Stimulated activated CD4-positive, alpha-beta T cell treated with anti-CD3 and anti-CD28 coated beads, Interleukin-4, amount 100 ng/mL, for 24 hours (primary cell): ENCODE measurements around the gene STARD3.
"Not testable (repeated sequence)": the region's sequence is repeated elsewhere in the genome, so short reads cannot be mapped to it uniquely, and the experiment has no call there.

ENCODE experiments used
- DNase-seq: peaks from one replicate; pipeline ENCODE4 v3.0.0-alpha.2; 2020

The STARD3 gene

DNA sequence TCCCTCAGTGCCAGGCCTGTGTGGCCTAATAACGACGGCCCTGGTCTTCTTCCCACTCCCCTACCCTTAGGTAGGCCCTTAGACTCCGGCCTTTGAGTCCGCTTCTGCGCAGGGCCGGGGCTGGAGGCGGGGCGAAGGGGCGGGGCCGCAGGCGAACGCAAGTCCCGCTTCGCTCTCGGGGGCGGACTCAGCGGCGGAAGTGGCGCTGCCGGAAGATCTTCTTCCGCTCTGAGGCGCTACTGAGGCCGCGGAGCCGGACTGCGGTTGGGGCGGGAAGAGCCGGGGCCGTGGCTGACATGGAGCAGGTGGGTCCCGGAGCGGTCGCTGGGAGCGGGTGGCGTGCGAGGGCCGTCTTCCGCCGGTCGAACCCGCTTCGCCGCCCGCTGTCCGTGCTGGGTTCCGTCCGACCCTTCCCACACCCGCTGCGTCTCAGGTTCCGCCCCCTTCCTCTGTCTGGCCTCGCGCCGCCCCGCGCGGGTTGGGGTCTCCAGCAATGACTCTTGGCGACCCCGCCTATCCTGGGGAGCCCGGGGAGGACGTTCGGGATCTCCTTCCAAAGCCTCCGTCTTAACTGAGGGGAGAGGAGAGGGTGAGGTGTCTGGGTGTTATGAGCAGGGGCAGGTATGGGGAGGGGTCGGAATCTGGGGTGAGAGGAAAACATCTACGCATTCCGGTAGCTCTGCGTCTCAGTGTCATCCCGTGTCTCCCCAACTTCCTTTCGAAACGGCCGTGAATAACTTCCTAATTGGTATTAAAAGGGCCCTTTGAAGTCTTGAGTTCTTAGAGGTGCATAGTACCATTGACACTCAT lies at the start of gene STARD3:
TSS of gene STARD3 (plus strand) at position 218 of the 810 bp plus-strand sequence. CDS start 16,388 bp downstream, outside the sequence.
- peak; percentile 92 for DNase-seq

DNA sequence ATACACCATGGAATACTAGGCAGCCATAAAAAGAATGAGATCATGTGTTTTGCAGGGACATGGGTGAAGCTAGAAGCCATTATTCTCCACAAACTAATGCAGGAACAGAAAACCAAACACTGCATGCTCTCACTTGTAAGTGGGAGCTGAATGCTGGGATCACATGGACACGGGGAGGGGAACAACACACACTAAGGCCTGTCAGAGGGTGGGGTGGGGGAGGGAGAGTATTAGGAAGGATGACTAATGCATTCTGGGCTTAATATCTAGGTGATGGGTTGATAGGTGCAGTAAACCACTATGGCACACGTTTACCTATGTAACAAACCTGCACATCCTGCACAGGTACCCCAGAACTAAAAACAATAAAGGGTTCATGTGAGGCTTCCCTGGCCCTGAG lies 46.8 kb upstream of the STARD3 start:
- not testable (repeated sequence) for DNase-seq

DNA sequence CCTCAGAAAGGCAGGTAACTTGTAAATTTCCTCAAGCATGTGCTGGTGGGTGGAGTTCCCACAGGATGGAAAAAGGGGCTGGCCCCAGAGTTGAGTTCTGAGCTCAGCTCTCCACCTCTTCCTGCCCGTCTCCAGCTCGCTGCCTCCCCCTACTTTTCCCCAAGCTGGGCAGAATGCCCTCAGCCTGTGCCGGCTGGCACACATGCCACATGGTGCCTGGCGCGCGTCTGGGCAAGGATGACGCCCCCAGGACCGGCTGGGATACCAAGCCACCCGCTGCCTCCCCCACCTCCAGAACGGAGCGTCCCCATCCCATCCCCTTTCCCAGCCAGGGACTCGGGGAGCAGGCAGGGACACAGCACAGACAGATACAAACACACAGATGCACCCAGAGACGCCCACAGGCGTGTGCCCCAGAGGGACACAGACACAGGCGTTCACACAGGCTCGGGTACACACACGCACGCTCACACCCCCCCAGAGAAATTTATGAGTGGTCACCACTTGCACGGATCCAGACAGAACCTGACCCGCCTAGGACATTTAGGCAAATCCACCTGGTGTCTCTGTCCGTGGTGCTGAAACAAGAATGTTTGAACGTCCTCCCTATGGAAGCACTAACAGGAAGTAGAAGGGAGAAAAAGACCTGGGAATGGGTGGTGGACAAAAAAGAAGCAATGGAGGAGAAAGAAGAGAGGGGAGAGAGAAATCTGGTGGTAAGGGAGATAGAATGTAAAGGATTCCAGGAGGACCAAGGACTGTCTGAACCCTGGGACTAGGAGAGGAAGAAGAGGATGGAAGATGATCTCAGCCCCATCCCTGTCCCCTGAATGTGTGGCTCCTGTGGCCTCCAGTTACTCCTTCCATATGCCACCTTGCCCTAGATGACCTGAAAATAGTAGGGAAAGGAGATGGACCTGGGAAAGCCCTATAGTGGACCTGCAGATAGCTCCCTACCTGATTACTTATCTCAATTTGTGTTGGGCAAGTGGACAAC lies 44.7 kb upstream of the STARD3 start:
- peak; percentile 33 for DNase-seq

DNA sequence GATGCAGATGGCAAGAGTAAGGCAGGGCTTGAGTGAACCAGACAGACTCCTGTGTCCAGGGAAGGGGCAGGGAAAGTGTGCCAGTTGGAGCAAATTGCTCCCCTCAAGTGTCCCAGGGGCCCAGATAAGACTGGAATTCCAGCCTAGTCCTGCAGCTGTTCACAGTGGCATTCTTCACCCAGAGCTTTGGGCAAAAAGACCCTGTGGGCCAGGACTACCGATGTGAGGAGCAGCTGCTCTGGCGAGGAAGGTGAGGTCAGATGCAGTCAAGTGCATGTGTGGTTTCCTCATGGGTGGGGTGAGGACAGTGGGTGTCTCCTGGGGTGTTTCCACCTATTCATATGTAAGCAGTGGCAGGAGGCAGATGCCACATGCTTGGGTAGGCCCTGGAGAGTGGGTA lies 43.6 kb upstream of the STARD3 start:
- DNase-seq = no peak

DNA sequence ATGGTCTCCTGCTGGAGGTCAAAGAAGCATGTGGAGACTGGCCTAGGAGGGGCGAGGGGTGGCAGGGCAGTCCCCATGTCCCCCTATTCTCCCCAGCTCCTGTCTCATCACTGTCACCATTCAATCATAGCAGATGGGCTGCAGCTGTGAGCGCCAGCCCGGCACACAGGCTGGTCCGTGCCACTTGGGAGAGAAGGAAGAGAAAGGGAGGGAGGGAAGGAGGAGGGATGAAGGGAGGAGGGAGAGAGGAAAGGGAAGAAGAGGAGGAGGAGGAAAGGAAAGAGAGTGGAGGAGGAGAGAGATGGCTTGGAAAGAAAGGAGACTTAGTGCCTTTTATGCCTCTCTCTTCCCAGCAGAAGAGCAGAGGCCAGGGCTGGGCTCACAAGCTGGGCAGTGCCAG lies 41.6 kb upstream of the STARD3 start:
- no peak for DNase-seq

DNA sequence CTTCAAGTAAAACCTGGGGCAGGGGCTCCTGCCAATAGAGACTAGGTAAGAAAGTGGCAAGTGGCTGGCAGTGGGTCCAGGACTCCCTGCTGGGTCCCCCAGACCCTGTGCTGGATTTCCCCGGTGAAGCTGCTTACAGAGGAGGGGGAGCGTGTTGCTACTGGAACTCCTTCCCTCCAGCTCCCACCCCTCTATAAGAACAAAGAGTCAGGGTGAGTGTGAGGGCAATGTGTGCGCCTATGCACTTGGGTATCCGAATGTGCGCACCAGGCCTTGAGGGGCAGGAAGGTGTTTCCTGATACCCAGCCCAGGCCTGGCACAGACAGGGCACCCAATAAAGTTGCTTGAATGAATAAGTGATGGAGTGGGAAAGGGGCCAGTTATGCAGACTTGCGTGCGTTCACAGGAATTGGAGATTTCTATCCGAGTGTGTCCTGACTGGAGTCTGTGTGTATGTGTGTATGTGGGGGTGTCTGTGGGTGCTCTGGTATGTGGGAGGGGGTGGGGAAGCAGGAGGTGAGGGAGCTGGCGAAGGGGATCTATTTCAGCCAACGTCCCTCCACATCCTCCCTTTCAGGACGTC lies 40.9 kb upstream of the STARD3 start:
- no peak for DNase-seq

DNA sequence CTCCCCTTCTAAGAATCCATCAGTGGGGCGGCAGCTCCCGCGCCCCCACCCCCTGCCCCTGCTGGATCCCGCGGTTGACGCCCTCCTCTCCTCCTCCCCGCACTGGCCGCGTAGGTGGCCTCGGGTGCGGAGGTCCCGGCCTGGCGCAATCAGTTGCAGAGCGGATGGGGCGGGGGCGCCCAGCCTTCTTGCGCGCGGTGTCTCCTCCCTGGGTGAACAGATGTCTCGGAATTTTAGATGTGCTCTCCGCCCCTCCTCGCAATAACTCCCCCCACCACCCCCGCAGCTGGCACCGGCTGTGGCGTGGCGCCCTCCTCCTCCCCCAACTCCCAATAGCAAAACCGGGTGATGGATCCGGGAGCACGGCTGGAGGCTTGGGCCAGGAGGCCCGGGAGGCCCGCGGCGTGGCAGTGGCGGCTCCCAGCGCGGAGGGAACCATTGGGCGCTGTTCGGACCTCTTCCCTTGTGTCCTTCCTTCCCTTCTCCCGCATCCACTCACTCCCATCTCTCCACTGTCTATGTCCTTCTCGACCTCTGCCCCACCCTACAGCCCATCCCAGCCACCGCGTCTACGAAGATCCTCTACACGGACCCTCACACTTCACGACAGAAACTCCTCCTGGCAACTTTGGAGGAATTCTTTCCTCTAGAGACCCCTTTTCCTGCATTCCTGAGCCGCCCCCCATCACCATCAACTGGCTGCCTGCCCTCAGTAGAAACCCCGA lies 40.2 kb upstream of the STARD3 start:
- no peak for DNase-seq

DNA sequence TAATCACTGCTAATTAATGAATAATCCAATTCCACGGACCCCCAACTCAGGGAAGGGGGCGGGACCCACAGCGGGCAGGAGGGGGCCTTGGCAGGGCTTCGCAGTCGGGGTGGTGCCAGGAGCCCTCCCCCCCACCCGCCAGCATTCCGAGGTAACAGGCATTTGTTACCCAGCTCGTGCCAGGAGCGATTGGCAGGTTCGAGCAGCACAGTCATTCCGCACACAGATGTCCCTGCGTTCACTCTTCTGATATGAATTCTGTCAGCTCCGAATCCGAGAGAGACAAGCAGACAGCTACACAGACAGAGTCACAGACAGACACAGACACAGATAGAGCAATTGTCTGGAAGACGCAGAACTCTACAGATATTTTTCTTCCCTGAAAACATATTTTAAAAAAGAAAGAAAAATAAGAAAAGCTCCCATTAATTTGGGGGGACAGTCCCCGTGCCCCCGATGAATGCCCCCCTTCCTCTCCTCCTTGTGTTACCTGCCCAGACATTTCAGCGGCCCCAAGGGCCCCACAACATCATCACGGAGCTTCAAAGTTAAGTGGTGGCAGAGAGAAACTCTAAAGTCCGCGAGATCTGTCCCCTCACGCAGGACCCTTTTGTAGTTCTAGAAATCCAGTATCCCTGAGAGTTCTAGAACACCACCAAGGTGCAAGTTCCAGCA lies 39.4 kb upstream of the STARD3 start:
- no peak for DNase-seq

DNA sequence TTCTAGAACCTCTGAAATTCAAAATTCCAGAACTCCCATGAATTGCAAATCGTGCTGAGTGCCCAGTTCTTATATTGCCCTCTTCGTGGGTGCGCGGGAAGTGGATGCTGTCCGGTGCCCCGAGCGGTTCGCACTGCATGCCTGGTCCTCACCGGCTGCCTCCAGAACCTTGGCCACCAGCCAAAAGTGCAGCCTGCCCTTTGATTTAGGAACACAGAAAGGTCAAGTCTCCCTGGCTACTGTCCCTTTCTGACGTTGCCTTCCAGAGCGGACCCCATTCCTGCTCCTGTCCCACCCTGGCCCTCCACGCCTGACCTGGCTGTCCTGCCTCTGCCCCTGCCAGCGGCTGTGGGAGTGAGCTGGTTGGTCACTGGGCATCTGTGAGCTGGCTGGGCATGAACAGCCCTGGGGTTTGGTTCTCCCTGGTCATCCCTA lies 38.9 kb upstream of the STARD3 start:
- no peak for DNase-seq

DNA sequence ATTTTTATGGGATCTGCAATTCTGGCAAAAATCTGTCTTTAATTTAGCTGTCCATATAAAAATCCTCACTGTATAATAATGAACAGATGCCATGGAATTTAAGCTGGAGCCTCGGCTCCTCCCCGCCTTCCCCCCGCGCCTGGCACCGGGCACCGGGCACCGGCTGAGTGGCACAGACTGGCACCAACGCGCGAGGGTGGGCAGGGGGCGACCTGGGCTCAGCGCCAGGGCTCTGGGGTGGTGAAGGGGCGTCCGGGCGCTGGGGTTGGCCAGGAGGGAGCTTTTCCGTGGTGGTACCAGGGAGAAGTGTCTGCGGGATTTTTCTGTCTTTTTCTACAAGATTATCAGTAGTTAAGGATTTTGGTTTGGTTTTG lies 38.3 kb upstream of the STARD3 start:
- no peak for DNase-seq

DNA sequence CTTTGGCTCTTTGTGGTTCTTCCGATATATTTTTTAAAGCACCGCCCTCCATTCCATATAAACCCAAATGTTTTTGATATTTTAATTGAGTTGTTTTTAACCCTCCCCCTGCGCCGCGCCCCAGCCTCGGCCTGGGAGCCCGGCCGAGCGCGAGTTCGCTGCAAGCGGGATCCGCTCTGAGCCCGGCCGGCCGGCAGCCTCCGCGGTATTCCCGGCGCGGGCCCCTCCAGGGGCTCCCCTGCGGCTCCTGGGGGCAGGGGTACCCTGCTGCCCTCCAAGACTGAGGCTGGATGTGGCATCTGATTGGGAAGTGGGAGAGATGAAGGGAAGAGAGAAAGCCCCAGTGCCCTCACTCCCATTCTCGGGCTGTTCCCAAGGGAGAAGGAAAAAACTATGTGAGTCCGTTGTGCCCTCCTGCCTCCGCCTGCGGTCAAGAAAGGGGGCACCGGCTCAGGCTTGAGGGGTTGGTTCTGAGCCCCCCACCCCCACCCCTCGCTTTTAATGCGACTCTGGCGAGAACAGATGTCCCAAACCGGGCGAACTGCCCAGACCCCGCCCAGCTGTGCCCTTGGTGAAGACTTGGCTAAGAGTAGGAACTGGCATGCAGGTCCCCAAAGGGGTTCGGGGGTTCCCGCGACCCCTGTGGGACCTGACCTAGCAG lies 37.8 kb upstream of the STARD3 start:
- no peak for DNase-seq

DNA sequence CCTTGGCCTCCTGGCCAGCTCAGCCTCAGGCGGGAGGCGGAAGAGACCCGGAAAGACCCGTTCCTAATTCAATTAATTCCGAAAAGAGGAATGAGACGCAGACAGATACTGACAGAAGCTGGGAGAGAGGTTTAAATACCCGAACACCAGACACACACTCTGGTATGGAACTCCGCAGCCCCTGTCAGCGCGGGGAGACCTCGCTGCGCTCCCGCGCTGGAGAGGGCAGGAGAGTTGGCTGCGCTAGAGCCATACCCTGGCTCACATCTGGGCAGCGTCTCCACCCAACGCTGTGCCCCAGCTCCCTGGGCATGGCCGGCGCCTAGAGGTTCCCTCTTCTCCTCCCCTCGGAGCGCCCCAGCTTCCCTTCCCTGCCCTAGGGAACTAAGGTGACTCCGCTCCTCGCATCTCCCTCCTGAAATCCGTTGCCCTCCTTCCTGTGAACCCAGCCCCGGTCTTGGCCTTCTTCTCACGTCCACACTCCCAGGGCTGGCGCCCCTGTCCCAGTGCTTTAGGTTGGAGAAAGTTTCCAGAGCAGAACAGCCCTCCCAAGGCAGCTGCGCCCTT lies 37.2 kb upstream of the STARD3 start:
- DNase-seq = no peak

DNA sequence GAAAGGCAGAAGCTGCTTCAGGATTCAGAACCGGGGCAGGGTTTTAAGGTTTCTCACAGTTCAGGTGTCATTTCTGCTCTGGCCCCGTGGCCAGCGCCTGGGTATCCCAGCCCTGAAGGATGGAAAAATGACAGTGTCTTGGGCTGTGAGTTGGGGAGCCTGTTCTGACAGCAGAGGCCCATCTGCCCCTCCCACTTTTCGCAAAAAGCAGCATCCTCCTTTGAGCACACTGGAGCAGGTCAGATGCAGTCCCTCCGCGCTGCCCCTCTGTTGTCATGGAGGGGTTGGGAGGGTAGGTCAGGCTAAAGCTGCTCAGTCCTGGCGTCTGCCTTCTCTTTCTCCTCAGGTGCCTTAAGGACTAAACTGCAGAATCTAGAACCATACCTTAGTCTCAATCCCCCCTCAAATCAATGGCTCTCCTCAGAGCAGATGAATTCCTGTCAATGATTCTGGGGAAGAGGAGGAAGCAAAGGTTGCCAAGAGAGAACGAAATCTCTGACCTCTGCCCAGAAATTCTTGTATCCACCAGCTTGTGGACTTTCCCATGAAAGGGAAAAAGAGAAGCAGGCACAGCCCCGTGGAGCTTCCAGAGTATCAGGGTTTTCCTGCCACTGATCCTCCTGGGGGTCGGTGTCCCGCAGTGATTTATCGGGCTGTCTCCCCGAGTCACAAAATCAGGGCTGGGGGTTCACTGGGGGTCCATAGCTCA lies 36.5 kb upstream of the STARD3 start:
- DNase-seq = no peak

DNA sequence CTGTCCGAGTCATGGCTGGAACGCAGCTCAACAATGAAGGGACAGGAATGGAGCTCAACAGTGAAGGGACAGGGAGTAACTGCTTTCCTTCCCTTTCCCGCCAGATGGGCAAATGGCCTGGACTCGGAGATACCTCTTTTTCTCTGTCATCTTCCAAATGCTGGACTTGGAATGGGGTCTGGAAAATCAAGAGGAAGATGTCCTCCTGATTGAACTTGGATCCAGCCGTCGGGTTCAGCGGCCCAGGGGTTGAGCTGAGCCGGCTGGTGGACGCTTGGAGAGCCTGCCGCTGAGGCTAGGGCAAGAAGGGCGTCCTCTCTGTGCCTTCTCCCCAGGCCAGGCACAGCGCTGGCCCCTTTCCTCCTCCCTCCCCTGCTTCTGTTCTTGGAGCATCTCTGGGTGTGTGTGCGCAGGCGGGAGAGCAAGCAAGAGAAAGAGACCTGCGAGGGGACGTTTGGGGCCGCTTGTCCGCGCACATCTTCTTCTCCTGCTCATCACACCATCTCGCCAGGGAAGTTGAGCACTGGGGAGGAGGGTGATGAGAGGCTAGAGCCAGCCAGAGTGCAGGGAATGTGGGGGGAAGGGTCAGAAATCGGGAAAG lies 35.8 kb upstream of the STARD3 start:
- DNase-seq = no peak

DNA sequence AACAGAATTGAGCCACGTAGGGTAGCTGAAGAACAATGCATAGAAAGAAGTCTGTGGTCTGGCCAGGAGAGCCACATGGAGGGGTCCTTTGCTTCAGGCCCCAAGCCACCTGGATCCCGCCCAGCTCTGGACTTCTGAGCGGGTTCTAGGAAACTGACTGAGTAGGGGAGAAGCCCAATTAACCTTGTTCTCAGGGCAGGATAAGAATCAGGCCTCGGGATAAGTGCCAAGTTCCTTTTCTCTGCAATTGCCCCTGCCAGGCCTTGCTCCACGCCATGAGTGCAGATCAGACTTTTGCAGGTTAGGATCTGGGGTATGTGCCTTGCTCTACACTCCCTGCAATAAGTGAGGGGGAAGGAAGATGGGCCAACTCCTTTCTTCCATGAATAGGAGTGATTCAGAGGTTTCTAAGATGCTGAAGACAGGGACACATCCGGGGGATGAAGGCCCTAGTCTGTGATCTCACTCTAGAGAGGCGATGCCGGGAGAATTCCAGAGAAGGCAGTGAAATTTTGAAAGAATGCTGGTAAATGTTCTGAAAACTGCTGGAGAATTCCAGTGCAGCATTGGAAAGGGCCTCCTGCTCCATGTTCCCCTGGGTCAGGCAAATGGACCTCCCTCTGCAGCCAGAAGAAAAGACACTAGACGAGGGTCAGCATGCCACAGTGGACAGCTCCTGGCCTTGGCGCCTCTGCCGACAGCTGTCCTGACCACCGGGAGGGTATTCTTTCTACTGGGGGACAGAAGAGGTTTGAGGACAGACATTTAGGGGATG lies 35.0 kb upstream of the STARD3 start:
- DNase-seq = no peak

DNA sequence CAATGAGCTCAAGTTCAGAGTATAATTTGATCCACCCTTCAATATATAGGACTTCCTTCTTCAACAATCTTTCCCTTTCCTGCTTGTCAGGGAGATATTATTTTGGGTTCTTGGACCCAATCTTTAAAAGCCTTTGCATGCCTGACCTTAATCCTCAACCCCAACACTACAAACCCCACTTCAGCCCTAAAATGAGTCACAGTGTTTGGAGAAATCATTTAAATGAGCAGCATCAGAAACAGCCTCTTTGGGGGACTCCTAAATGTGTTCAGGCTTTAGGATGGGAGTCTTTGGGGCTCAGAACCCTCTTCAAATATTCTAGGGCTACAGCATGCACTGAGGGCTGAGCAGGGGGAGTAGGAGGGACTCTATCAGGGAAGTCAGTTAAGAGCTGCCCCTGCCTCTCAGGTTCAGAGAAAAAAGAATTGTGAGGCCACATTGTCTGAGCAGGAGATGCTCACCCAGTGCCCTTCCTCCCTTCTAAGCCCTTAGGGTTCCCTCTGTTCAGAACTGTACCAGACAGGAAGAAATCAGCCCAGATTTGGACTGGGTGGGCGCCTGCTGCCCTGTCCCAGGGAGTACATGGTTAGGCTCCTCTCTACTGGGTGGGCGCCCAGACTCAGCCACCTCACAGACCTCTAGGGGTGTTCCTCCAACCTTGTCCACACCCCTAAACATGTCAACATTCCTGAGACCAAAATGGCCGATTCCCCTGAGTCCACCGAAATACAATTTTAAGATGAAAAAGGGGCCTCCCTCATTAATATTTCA lies 34.2 kb upstream of the STARD3 start:
- no peak for DNase-seq

DNA sequence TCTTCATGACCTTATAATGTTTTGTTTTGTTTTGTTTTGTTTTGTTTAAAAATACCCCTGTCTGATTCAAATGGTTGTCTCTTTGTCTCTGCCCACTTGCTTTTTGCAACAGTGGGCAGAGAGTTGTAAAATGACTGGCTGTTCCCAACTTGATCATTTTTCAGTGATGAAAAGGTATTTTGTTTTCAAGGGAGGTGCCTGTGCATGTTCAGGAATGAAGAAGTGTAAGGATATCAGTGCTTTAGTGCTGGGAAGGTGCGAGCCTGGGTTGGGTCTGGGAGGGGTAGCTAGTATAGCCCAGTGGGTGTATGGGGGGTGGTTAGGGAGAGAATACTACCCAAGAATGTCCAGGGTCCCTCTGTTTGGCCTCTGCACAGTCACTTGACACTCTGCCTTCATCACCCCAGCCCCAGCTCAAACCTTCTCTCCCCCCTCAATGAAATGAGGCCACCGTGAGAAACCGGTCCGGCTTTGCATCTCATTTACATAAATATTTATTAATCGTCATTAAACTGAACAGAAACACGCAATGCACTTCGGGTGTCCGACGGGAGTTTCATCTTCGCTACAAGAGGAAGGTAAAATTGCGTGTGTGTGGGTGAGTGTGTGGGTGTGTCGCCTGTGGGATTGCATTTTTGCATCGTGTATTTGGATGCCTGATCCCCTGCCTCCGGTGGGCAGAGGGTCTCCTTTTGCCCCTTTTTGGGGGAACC lies 33.5 kb upstream of the STARD3 start:
- DNase-seq = no peak
